SW 1271 (cell line): ENCODE data around the gene KCTD2.
A peak's percentile ranks its signal among the peaks of the same experiment; 100 is the strongest.
"Not testable (repeated sequence)": the region's sequence is repeated elsewhere in the genome, so short reads cannot be mapped to it uniquely, and the experiment has no call there.

Experiments
- DNase-seq, 2 experiments: peaks; one replicate each; lab custom pipeline; 2025; lab: John Stamatoyannopoulos, UW

Gene KCTD2

DNA sequence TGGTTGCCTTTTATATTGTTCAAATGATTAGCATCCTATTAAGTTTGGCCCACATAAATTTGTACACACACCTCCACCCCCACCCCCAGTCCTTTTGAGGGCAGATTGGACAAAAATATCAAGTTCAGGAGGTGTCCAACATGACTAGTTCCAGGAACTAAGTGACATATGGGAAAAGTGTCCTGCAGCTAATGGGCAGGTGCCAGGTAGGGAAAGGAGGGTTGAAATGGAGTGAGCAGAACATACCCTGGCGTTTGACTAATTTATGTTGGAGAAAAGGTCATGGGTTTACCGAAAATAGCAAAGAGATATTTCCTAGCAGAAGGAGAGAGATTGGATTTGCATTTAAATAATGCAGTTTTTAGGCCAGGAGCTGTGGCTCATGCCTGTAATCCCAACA lies 4.9 kb downstream of the KCTD2 start:
- DNase-seq: no peak

GRCh38 chr17:75059369-75060345 lies 12.6 kb downstream of the KCTD2 start:
- DNase-seq: peak in 1 of 2 experiments; percentile 10

GRCh38 chr17:75060434-75061054 lies 13.5 kb downstream of the KCTD2 start:
- no peak for DNase-seq

- DNase-seq: no peak
Measured at GRCh38 chr17:75061055-75061438, 14.0 kb downstream of the KCTD2 start.

GRCh38 chr17:75061618-75062017 lies 14.6 kb downstream of the KCTD2 start:
- DNase-seq: no peak

GRCh38 chr17:75063201-75063600 lies 16.2 kb downstream of the KCTD2 start:
- no peak for DNase-seq

- no peak for DNase-seq
Measured at GRCh38 chr17:75063626-75064025, 16.6 kb downstream of the KCTD2 start.

GRCh38 chr17:75064040-75064439 lies 17.0 kb downstream of the KCTD2 start:
- no peak for DNase-seq

- DNase-seq: no peak
Measured at GRCh38 chr17:75064460-75064859, 17.4 kb downstream of the KCTD2 start.

GRCh38 chr17:75064867-75065561 lies 18.0 kb downstream of the KCTD2 start:
- no peak for DNase-seq

DNA sequence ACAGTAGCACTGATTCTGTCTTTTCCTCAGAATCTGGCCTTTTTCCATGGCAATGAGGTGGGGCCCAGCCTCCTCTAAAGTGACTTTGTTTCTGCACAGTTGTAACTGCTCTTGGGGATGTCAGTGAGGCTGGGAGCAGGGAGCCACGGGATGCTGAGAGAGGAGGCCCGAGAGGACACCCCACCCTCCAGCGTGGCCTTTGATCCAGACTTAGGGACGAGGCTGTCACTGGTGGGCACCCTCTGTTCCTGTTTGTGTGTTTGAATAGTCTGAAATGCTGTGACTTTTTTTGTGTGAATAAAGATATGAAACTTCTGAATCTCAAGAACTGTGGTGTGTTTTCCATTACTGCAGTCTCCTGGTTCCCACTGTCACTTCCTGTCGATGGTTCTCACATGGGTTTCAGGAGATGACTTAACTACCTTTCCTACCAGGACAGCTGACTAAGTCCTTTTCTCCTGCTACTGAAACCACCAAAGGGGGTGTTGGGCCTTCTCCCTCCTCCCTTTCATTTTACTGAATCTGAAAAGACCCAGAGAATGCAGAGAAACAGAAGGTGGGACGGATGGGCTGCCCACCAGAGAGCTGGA lies 18.6 kb downstream of the KCTD2 start:
- DNase-seq: no peak

DNA sequence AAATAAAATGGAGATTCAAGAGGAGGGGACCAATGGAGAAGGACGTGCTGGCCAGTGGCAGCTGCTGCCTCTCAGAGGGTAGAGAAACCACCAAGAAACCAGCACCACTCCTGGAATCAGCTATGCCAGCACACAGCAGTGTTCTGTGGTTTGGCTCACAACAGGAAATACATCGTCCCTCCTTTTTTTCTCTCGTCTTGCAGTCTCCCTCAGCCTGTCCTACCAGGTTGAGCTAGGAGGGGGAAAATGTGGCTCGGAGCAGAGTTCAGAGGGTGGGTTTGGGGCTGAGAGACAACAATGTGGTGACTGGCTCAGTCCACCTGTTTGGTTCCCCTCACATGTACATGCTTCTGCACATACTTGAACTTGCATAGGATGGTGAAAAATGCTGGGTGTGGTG lies 20.8 kb downstream of the KCTD2 start:
- DNase-seq: no peak

- DNase-seq: no peak
Measured at GRCh38 chr17:75068750-75069149, 21.7 kb downstream of the KCTD2 start.

GRCh38 chr17:75069783-75070182 lies 22.8 kb downstream of the KCTD2 start:
- DNase-seq: peak in 1 of 2 experiments; percentile 24

DNA sequence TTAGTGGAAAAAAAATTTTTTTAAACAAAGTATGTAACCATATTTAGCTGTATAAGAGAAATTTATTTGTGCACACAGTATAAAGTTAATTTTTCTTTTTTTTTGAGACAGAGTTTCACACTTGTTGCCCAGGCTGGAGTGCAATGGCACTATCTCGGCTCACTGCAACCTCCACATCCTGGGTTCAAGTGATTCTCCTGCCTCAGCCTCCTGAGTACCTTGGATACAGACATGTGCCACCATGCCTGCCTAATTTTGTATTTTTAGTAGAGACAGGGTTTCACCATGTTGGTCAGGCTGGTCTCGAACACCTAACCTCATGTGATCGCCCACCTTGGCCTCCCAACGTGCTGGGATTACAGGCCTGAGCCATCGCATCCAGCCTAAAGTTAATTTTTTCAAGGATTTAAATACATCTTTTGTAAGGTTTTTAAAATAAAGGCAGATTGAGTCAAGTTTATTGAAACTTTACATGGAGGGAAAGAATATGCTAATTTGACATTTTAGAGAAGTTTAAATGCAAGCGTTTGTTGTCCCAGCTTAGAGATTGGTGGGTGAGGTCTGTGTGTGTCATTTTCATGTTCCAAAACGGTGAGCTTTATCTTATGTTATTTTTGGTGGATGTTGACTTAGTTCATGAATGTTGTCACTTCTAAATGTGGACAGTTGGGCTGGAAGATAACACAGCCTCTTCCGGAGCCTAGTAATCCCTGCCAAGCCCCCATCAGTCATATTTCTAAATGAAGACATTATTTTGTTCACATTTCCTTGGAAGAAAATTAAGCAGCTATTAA lies 24.6 kb downstream of the KCTD2 start:
- not testable (repeated sequence) for DNase-seq

GRCh38 chr17:75072909-75073308 lies 25.9 kb downstream of the KCTD2 start:
- DNase-seq: not testable (repeated sequence)

DNA sequence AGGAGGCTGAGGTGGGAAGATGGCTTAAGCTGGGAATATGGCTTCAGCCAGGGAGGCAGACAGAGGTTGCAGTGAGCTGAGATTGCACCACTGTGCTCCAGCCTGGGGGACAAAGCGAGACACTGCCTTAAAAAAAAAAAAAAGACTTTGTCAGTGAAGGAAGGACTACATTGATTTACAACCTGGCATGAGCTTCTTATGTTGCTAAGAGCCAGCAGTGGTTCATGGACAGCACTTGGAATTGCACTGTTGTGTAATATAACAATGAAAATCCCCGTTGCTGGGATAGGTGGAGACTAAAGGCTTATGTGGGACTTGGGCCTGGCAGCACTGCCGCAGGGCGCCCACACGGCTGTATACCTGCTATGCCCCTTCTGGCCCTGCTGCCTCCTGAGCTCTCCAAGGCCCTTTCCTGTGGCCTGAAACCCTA lies 26.6 kb downstream of the KCTD2 start:
- no peak for DNase-seq

DNA sequence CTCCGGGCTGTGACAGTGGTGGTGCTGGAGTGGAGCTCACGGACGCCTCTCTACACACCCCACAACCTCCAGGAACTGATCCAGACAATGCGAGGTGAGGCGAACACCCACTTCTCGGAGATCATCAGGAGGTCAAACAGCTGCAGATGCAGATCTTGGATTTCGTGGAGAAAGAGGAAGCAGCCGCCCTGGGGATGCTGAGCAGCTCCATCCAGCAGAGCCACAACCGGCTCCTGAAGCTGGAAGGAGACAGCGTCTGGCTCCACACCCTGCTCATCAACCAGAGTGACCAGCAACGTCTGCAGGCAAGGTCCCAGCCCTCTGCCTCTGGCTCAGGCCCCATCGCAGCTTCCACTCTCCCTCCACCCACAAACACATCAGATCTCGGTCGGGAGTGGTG lies 27.5 kb downstream of the KCTD2 start:
- no peak for DNase-seq

DNA sequence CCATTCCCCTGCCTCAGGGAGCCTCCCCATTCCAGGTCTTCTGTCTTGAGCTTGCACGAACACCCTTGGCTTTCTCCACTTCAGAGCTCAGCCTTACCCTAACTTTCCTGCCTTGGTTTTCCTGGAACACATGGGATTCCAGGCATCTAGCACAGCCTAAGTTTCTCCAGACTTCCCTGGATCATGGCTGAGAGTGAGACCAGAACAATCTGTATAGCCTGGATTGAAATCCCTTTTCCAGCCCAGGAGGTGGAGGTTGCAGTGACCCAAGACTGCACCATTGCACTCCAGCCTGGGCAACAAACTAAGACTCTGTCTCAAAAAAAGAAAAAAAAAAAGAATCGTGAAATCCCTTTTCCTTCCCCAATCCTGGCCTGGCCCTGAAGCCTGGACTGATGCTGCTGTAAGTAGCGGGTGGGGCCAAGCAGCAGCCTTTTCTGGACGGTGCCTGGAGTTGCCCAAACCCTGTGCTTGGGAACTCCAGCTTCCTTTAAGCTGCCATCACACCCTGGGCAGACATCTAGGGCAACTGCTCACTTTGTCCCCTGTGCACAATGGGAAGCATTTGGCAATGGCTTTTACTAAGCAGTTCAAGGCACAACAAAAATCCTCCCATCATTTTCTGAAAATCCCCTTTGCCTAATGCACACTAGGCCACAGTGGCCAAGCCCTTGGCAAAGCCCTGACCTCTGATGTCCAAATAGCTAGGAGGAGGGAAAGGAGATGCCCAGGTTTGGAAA lies 28.7 kb downstream of the KCTD2 start:
- DNase-seq: no peak

- DNase-seq: no peak
Measured at GRCh38 chr17:75077072-75077495, 30.1 kb downstream of the KCTD2 start.
